HepG2 (cell line): ENCODE measurements around the gene SCAI. TPM values are rescaled to one million over a fixed set of nuclear protein-coding genes. Genes with fewer than 3 reads are reported as not detected.
A peak's percentile ranks its signal among the peaks of the same experiment; 100 is the strongest.

Experiments
- ATF2 ChIP-seq: sonication (generic); formaldehyde crosslinking; IDR thresholded peaks from 2 replicates; pipeline ENCODE4 v1.4.0; 2020; ENCODE audit warnings: missing genetic modification reagents
- CREB1 ChIP-seq, 2 experiments: fragments of 450-650 bp in 1 of 2; IDR thresholded peaks; 2 replicates each; pipeline ENCODE4 v1.6.1; 2016 to 2017; ENCODE audit warnings: control low read depth in 1 of 2, mild to moderate bottlenecking in 1 of 2, missing compliant biosample characterization in 1 of 2, missing genetic modification characterization in 1 of 2
- HNF1B ChIP-seq: sonication (generic); formaldehyde crosslinking; IDR thresholded peaks from 2 replicates; pipeline ENCODE4 v1.5.1; 2020; ENCODE audit warnings: mild to moderate bottlenecking, moderate library complexity, missing genetic modification reagents
- HOXA3 ChIP-seq: sonication (generic); formaldehyde crosslinking; IDR thresholded peaks from 2 replicates; pipeline ENCODE4 v1.5.0; 2020; ENCODE audit warnings: missing genetic modification reagents
- HOXA5 ChIP-seq: sonication (generic); formaldehyde crosslinking; IDR thresholded peaks from 2 replicates; pipeline ENCODE4 v1.4.0; 2020; ENCODE audit warnings: missing genetic modification reagents
- ISX ChIP-seq: sonication (generic); formaldehyde crosslinking; conservative IDR thresholded peaks from 2 replicates; pipeline ENCODE4 v1.5.0; 2020; ENCODE audit warnings: missing genetic modification reagents
- NR2C2 ChIP-seq: sonication (generic); formaldehyde crosslinking; IDR thresholded peaks from 2 replicates; pipeline ENCODE4 v1.4.0; 2020; ENCODE audit warnings: missing genetic modification reagents, mild to moderate bottlenecking, moderate library complexity, borderline replicate concordance
- ONECUT2 ChIP-seq: sonication (generic); formaldehyde crosslinking; IDR thresholded peaks from 2 replicates; pipeline ENCODE4 v1.4.0; 2020; ENCODE audit warnings: missing genetic modification reagents
- PCBP2 ChIP-seq: fragments of 200-400 bp; formaldehyde crosslinking; optimal IDR thresholded peaks from 2 replicates; pipeline ENCODE3; 2018; ENCODE audit warnings: low read length, low read depth; ENCODE audit not compliant: poor library complexity, severe bottlenecking
- RCOR2 ChIP-seq: IDR thresholded peaks from 2 replicates; pipeline ENCODE4 v1.6.1; 2016; ENCODE audit warnings: missing biosample characterization, missing genetic modification reagents
- SRSF1 ChIP-seq: fragments of 200-400 bp; formaldehyde crosslinking; optimal IDR thresholded peaks from 2 replicates; pipeline ENCODE3; 2017; ENCODE audit warnings: mild to moderate bottlenecking, low read depth, low read length, moderate library complexity
- ZBTB25 ChIP-seq: IDR thresholded peaks from 2 replicates; pipeline ENCODE4 v1.6.1; 2018; ENCODE audit warnings: missing genetic modification reagents
- ZBTB33 ChIP-seq: sonication (generic); formaldehyde crosslinking; IDR thresholded peaks from 2 replicates; pipeline ENCODE4 v1.4.0; 2020; ENCODE audit warnings: missing genetic modification reagents
- ZMYM2 ChIP-seq: sonication (generic); formaldehyde crosslinking; IDR thresholded peaks from 2 replicates; pipeline ENCODE4 v1.8.0; 2022; ENCODE audit warnings: mild to moderate bottlenecking, missing genetic modification reagents
- ZNF3 ChIP-seq: IDR thresholded peaks from 2 replicates; pipeline ENCODE4 v1.7.0; 2017; ENCODE audit warnings: inconsistent platforms
- ZNF770 ChIP-seq: sonication (generic); formaldehyde crosslinking; IDR thresholded peaks from 2 replicates; pipeline ENCODE4 v1.5.0; 2020; ENCODE audit warnings: mild to moderate bottlenecking, missing genetic modification reagents
- polyA plus RNA-seq, 8 experiments: library from polyadenylated mRNA; depleted of rRNA in 3 of 8; stranded (reverse) in 7 of 8; unstranded in 1 of 8; fragments of >200 nt; fragmentation: Illumina TruSeq in 4 of 8; extraction: Trizol in 4 of 8; gene quantifications; 2 replicates each; pipeline versions ENCODE4 v1.2.1 to v1.2.3, GENCODE V29; 2011 to 2016; ENCODE audit warnings: low read depth in 4 of 8, missing spikeins in 1 of 8, mixed read lengths in 1 of 8; ENCODE audit not compliant: insufficient read depth in 1 of 8
- total RNA-seq, 5 experiments: library from RNA; depleted of rRNA; stranded (reverse); fragments of >200 nt; fragmentation: Illumina TruSeq; extraction: Trizol; gene quantifications; 2 replicates each; pipeline ENCODE4 v1.2.3, GENCODE V29; 2016; ENCODE audit warnings: low read depth in 1 of 5

SCAI gene
- total and polyA plus RNA-seq, 2 of the 13 experiments (the other 11 are each of a cell fraction or from before 2014, with no cell fraction given), result 4.4 to 8.4 TPM

GRCh38 chr9:124897570-124898460, 245.5 kb downstream of the SCAI start (continued):
- TF ChIP-seq ISX (CRISPR knock-in tag) (no peak), HNF1B (CRISPR knock-in tag) (0 out of 2 replicates have a peak, but pooled peaks have one; percentile 34), HOXA3 (CRISPR knock-in tag) (peak; percentile 28; the same call in 1 of the 2 replicates), ZNF3 (CRISPR knock-in tag) (peak; percentile 71; the same call in 1 of the 2 replicates), ZMYM2 (CRISPR knock-in tag) (0 out of 2 replicates have a peak, but pooled peaks have one; percentile 25), RCOR2 (CRISPR knock-in tag) (0 out of 2 replicates have a peak, but pooled peaks have one; percentile 38), HOXA5 (CRISPR knock-in tag) (peak; percentile 35; the same call in 1 of the 2 replicates), ONECUT2 (CRISPR knock-in tag) (peak; percentile 62; the same call in 1 of the 2 replicates), ZBTB25 (CRISPR knock-in tag) (peak; percentile 26; the same call in 1 of the 2 replicates), ZBTB33 (peak; percentile 74; the same call in 1 of the 2 replicates), SRSF1 (no peak), CREB1 (IDR thresholded peaks at IDR 0.05) (0 out of 2 replicates have a peak, but pooled peaks have one; percentile 37), CREB1 (CRISPR knock-in tag; IDR thresholded peaks at IDR 0.05) (peak; percentile 83), ATF2 (CRISPR knock-in tag) (peak; percentile 85), ZNF770 (peak; percentile 30; the same call in 1 of the 2 replicates), NR2C2 (peak; percentile 43; the same call in 1 of the 2 replicates), PCBP2 (no peak)
